HepG2 (cell line): ENCODE measurements around the gene RAB33B. TPM values are rescaled to one million over a fixed set of nuclear protein-coding genes. Genes with fewer than 3 reads are reported as not detected.

Experiments used
- ATAC-seq: fragments of 200-7000 bp; cut with Tn5 transposase; 3 replicates; pipeline ENCODE4 v1.9.1; 2020; ENCODE audit warnings: mild to moderate bottlenecking, moderate library complexity
- BruUV-seq: library from RNA; stranded (reverse); fragments of 400-500 nt; replicated peaks from 2 replicates; lab custom pipeline; 2021; lab: Mats Ljungman, UMichigan
- CTCF ChIA-PET: fragments of 300-600 bp; formaldehyde crosslinking; extraction: SDS; loops from one replicate; lab custom pipeline; 2021; ENCODE audit warnings: low total read pairs, inconsistent platforms, low intra/inter-chr PET ratio; lab: Yijun Ruan, JAX
- POLR2A ChIA-PET: fragments of 350-600 bp; sonication (Branson Sonifier 250); formaldehyde crosslinking; loops from one replicate; lab custom pipeline; 2020; ENCODE audit warnings: antibody characterized with exemption, inconsistent platforms; lab: Yijun Ruan, JAX
- DNase-seq: peaks from one replicate; pipeline ENCODE4 v3.0.0-alpha.2; 2015; ENCODE audit warnings: low spot score
- FAIRE-seq: peaks from 3 replicates; lab custom pipeline; 2011; peaks lifted over from hg19 to GRCh38; lab: Jason Lieb, UNC
- H2AFZ ChIP-seq: one replicate; pipeline ENCODE4 v1.6.1; 2011; ENCODE audit warnings: low read length, inconsistent platforms
- H3K27ac ChIP-seq: fragments of 300-600 bp; 3 replicates; pipeline ENCODE4 v1.8.0; 2011; ENCODE audit warnings: mixed run types, mild to moderate bottlenecking, mixed read lengths, low read length, inconsistent platforms; ENCODE audit not compliant: insufficient read depth; ENCODE audit errors: extremely low read length
- H3K27me3 ChIP-seq, 2 experiments: fragments of 200-600 bp in 1 of 2; 2 replicates in 1 of 2; 3 replicates in 1 of 2; pipeline versions ENCODE4 v1.6.0 to v1.8.0; 2011; ENCODE audit warnings: low read length in 2 of 2, mild to moderate bottlenecking in 2 of 2, moderate library complexity in 2 of 2, inconsistent platforms in 1 of 2; ENCODE audit not compliant: insufficient read depth in 2 of 2, control insufficient read depth in 1 of 2
- H3K36me3 ChIP-seq, 2 experiments: fragments of 200-600 bp in 1 of 2; replicated peaks in 1 of 2; 2 replicates in 1 of 2; 3 replicates in 1 of 2; pipeline versions ENCODE4 v1.5.1 to v1.8.0; 2011; ENCODE audit warnings: low read length in 2 of 2, inconsistent platforms in 1 of 2; ENCODE audit not compliant: insufficient read depth in 2 of 2, control insufficient read depth in 1 of 2
- H3K4me1 ChIP-seq: 2 replicates; pipeline ENCODE4 v1.5.1; 2012; ENCODE audit warnings: low read length, inconsistent platforms; ENCODE audit not compliant: insufficient read depth
- H3K4me2 ChIP-seq: 2 replicates; pipeline ENCODE4 v1.6.0; 2011; ENCODE audit warnings: low read depth, low read length, inconsistent platforms
- H3K4me3 ChIP-seq, 3 experiments: fragments of 200-600 bp in 1 of 3; sonication (generic), shearing (Covaris generic) in 1 of 3; replicated peaks in 1 of 3; 2 replicates each; pipeline ENCODE4 v1.5.1; 2011 to 2016; ENCODE audit warnings: low read length in 3 of 3, inconsistent platforms in 2 of 3, low read depth in 2 of 3, mild to moderate bottlenecking in 2 of 3, control low read depth in 1 of 3, mixed read lengths in 1 of 3; ENCODE audit not compliant: insufficient read depth in 1 of 3
- H3K79me2 ChIP-seq: one replicate; pipeline ENCODE4 v1.6.1; 2011; ENCODE audit warnings: low read length, inconsistent platforms; ENCODE audit not compliant: insufficient read depth
- H3K9ac ChIP-seq: 2 replicates; pipeline ENCODE4 v1.6.0; 2011; ENCODE audit warnings: mild to moderate bottlenecking, low read depth, low read length, inconsistent platforms; ENCODE audit not compliant: insufficient read depth
- H3K9me3 ChIP-seq: 2 replicates; pipeline ENCODE4 v1.5.1; 2012; ENCODE audit warnings: mild to moderate bottlenecking, low read length
- H4K20me1 ChIP-seq: 2 replicates; pipeline ENCODE4 v1.6.0; 2011; ENCODE audit warnings: inconsistent platforms, mild to moderate bottlenecking, low read length, moderate library complexity; ENCODE audit not compliant: insufficient read depth
- GPN1 ChIP-seq: sonication (generic); formaldehyde crosslinking; IDR thresholded peaks from 2 replicates; pipeline ENCODE4 v1.5.1; 2020; ENCODE audit warnings: missing genetic modification reagents, borderline replicate concordance
- MXD4 ChIP-seq: IDR thresholded peaks from 2 replicates; pipeline ENCODE4 v1.6.1; 2016; ENCODE audit warnings: mild to moderate bottlenecking, missing biosample characterization, missing genetic modification reagents
- SNAPC5 ChIP-seq: sonication (generic); formaldehyde crosslinking; IDR thresholded peaks from 2 replicates; pipeline ENCODE4 v1.8.1; 2023; ENCODE audit warnings: mild to moderate bottlenecking, missing genetic modification reagents, borderline replicate concordance
- ZBTB33 ChIP-seq: sonication (generic); formaldehyde crosslinking; IDR thresholded peaks from 2 replicates; pipeline ENCODE4 v1.4.0; 2020; ENCODE audit warnings: missing genetic modification reagents
- ZMYM2 ChIP-seq: sonication (generic); formaldehyde crosslinking; IDR thresholded peaks from 2 replicates; pipeline ENCODE4 v1.8.0; 2022; ENCODE audit warnings: mild to moderate bottlenecking, missing genetic modification reagents
- ZNF10 ChIP-seq: sonication (generic); formaldehyde crosslinking; IDR thresholded peaks from 2 replicates; pipeline ENCODE4 v1.4.0; 2020; ENCODE audit warnings: mild to moderate bottlenecking, low read depth, missing genetic modification reagents, borderline replicate concordance
- WGBS: methylation state at CpG from one replicate; pipeline ENCODE4 v1.1.6; 2017; ENCODE audit warnings: low lambda C conversion rate; 5-methylcytosine and 5-hydroxymethylcytosine counted together
- in situ Hi-C: cut with HindIII; loops from 2 replicates; pipeline ENCODE4 v1.10.0; 2017; ENCODE audit warnings: low pct_unique_long_range_greater_than_20kb; ENCODE audit not compliant: extremely low pct_ligation_motif_present
- intact Hi-C: fragments of 100-400 bp; cut with micrococcal nuclease; formaldehyde crosslinking; loops from one replicate; pipeline ENCODE4 v1.10.0; 2022; ENCODE audit not compliant: unreplicated experiment
- polyA plus RNA-seq, 8 experiments: library from polyadenylated mRNA; depleted of rRNA in 3 of 8; stranded (reverse) in 7 of 8; unstranded in 1 of 8; fragments of >200 nt; fragmentation: Illumina TruSeq in 4 of 8; extraction: Trizol in 4 of 8; gene quantifications; 2 replicates each; pipeline versions ENCODE4 v1.2.1 to v1.2.3, GENCODE V29; 2011 to 2016; ENCODE audit warnings: low read depth in 4 of 8, missing spikeins in 1 of 8, mixed read lengths in 1 of 8; ENCODE audit not compliant: insufficient read depth in 1 of 8
- total RNA-seq, 5 experiments: library from RNA; depleted of rRNA; stranded (reverse); fragments of >200 nt; fragmentation: Illumina TruSeq; extraction: Trizol; gene quantifications; 2 replicates each; pipeline ENCODE4 v1.2.3, GENCODE V29; 2016; ENCODE audit warnings: low read depth in 1 of 5

The RAB33B gene
- total and polyA plus RNA-seq, 2 of the 13 experiments (the other 11 are each of a cell fraction or from before 2014, with no cell fraction given), result 7.6 to 8.1 TPM

GRCh38 chr4:139515531-139515958 is 61.6 kb downstream of the RAB33B start:
- WGBS, result 13% methylated on average over 4 of the region's 4 CpGs
- intact Hi-C loops, result no loop called here
- Histone ChIP-seq H3K9ac (no peak overlapping the region), H3K27ac (no peak overlapping the region), H3K36me3 (no peaks in the 10 kb centered on the region), H3K27me3 (no peaks in the 10 kb centered on the region; a peak in 1 of 5 replicates), H3K79me2 (no peaks in the 10 kb centered on the region), H3K4me3 (no peak overlapping the region), H2AFZ (no peak overlapping the region), H3K9me3 (no peaks in the 10 kb centered on the region), H4K20me1 (no peaks in the 10 kb centered on the region), H3K4me2 (no peak overlapping the region), H3K4me1 (0 out of 2 replicates have a peak, but pooled peaks cover 7% of the 10 kb centered on the region)
- ChIA-PET POLR2A (no interaction called here), CTCF (no interaction called here)
- no TSS peak for BruUV-seq
- in situ Hi-C loops, result no loop called here
- no peak for ATAC-seq
- DNase-seq, result no peak
- no peak for FAIRE-seq
- TF ChIP-seq MXD4 (CRISPR knock-in tag) (no peak), GPN1 (CRISPR knock-in tag) (no peak), SNAPC5 (CRISPR knock-in tag) (no peak), ZMYM2 (CRISPR knock-in tag) (no peak), ZBTB33 (CRISPR knock-in tag) (no peak), ZNF10 (CRISPR knock-in tag) (no peak)
- TF ChIP-seq, all 625 proteins: peak for 0
